Rectal smooth muscle tissue (tissue), 1 donor: ENCODE results near the gene NDUFB4.

Source experiments
- H3K27ac ChIP-seq: one replicate; pipeline ENCODE4 v1.7.0; 2013; ENCODE audit warnings: low read depth, low read length, inconsistent platforms
- H3K27me3 ChIP-seq: one replicate; pipeline ENCODE4 v1.7.0; 2013; ENCODE audit warnings: low read length; ENCODE audit not compliant: control insufficient read depth, insufficient read depth
- H3K36me3 ChIP-seq: one replicate; pipeline ENCODE4 v1.7.0; 2013; ENCODE audit warnings: low read length; ENCODE audit not compliant: control insufficient read depth, insufficient read depth
- H3K4me1 ChIP-seq: one replicate; pipeline ENCODE4 v1.7.0; 2013; ENCODE audit warnings: low read length; ENCODE audit not compliant: control insufficient read depth, insufficient read depth
- H3K4me3 ChIP-seq: one replicate; pipeline ENCODE4 v1.7.0; 2013; ENCODE audit warnings: low read length
- H3K9ac ChIP-seq: one replicate; pipeline ENCODE4 v1.7.0; 2013; ENCODE audit warnings: low read length

The NDUFB4 gene

DNA sequence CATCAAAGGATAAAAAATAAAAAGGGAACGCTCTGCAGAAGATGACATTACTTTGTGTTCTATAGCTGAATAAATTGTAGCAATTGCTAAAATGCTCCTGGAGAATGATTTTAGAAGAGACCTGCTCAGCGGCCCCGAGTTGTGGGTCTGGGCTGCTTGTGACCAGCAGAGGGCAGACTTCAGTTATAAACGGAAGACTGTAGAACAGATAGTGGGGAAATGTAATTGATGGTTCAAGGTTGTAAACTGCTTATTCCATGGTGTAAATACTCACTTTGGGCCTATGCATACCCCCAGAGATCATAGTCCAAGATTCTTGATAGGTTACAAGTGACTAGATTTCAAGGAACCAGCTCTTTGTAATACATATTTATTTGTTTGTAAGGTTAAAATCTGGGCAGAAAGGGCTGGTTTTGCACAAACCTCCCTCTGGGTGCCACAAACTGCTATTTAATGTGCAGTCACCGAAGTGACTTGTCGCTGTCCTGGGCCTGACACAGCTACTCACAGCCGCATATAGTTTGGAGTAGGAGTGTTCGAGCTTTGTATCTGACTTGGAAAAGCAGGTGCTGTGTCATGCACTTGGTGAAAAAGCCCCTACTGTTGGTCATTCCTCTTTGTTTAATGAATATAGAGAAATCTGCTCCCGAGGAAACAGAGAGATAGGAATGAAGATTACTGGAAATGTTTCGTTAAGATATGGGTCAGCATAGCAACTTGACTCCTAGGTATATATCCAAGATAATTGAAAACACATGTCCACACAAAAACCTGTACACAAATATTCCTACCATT, 34.7 kb upstream of the NDUFB4 start:
- H3K36me3 ChIP-seq, result no peaks in the 10 kb centered on the region
- H3K9ac ChIP-seq, result no peak overlapping the region
- H3K4me3 ChIP-seq, result no peak overlapping the region
- H3K27ac ChIP-seq, result no peak overlapping the region
- H3K4me1 ChIP-seq, result peaks cover 8% of the 10 kb centered on the region
- H3K27me3 ChIP-seq, result no peaks in the 10 kb centered on the region

GRCh38 chr3:120563356-120564022, 32.6 kb upstream of the NDUFB4 start:
- H3K4me3 ChIP-seq, result no peak overlapping the region
- H3K27me3 ChIP-seq, result no peaks in the 10 kb centered on the region
- H3K9ac ChIP-seq, result no peak overlapping the region
- no peaks in the 10 kb centered on the region for H3K36me3 ChIP-seq
- H3K4me1 ChIP-seq, result peaks cover 14% of the 10 kb centered on the region
- H3K27ac ChIP-seq, result no peak overlapping the region

GRCh38 chr3:120566243-120566975, 29.7 kb upstream of the NDUFB4 start:
- H3K36me3 ChIP-seq, result no peaks in the 10 kb centered on the region
- H3K4me3 ChIP-seq, result no peak overlapping the region
- H3K27me3 ChIP-seq, result no peaks in the 10 kb centered on the region
- no peak overlapping the region for H3K9ac ChIP-seq
- peaks cover 12% of the 10 kb centered on the region for H3K4me1 ChIP-seq
- H3K27ac ChIP-seq, result no peak overlapping the region

- Histone ChIP-seq H3K9ac (no peak overlapping the region), H3K27ac (peak overlapping the region; percentile 58)
These were observed 28.6 kb upstream of the NDUFB4 start for GRCh38 chr3:120567370-120568201.

DNA sequence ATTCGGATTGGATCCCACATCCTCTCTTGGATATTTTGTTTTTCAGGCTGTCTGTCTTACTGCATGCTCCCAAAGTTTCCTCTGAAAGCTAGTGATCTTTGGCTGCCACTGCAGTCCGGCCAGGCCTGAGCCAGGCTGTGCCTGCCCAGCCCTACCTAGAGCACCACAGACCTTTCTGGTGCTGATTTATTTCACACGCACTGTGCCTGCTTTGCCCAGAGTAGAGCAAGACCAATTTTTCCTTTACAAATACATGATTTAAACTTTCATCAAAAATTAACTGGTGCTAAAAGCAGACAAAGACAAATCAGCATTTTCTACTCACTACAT, 28.0 kb upstream of the NDUFB4 start:
- Histone ChIP-seq H3K36me3 (no peaks in the 10 kb centered on the region), H3K27me3 (no peaks in the 10 kb centered on the region), H3K4me3 (no peak overlapping the region), H3K4me1 (peaks cover 12% of the 10 kb centered on the region), H3K9ac (no peak overlapping the region), H3K27ac (peak overlapping the region; percentile 58)

More at GRCh38 chr3:120567370-120568201, 28.6 kb upstream of the NDUFB4 start:
- Histone ChIP-seq H3K27me3 (no peaks in the 10 kb centered on the region), H3K36me3 (no peaks in the 10 kb centered on the region), H3K4me1 (peaks cover 12% of the 10 kb centered on the region), H3K4me3 (peak overlapping the region; percentile 34)

- Histone ChIP-seq H3K9ac (no peak overlapping the region), H3K27me3 (no peaks in the 10 kb centered on the region), H3K4me1 (peaks cover 12% of the 10 kb centered on the region), H3K4me3 (no peak overlapping the region), H3K27ac (peak overlapping the region; percentile 12), H3K36me3 (no peaks in the 10 kb centered on the region)
These were observed 27.5 kb upstream of the NDUFB4 start for GRCh38 chr3:120568598-120568997.

DNA sequence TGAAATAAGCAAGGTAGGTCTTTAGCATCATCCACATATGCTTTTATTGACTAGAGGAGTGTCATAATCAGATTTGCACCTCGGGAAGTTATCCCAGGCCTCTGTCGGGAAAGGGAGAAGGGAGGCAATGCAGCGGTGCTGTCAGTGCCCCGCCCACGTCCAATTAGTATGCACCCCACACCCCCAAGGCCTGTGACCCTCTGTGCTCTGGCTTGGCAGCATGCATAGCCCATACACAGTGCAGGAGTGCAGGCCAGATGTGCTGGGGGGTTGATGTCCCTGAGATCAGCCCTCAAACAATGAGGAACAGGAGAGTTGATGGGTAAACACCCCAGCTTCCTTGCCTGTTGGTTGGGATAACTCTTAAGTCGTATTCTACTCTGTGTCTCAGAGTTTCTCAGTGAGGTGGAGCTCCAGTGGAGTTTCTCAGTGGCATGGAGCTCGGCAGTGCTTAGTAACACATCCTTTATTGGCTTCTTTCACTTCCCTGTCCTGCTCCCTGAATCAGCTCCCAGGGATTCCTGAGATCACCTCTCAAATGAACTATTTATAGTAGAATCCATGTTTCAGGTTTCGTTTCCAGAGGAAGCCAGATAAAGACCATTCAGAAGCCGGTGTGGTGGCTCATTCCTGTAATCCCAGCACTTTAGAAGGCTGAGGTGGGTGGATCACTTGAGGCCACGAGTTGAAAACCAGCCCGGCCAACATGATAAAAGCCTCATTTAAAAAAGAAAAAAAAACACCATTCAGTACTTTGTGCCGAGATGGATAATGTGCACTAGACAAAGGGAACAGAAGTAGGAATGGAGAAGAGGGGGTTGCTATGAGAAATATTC, 26.7 kb upstream of the NDUFB4 start:
- Histone ChIP-seq H3K9ac (no peak overlapping the region), H3K4me3 (no peak overlapping the region), H3K4me1 (peaks cover 12% of the 10 kb centered on the region), H3K27me3 (no peaks in the 10 kb centered on the region), H3K27ac (no peak overlapping the region), H3K36me3 (no peaks in the 10 kb centered on the region)

- no peak overlapping the region for H3K27ac ChIP-seq
- peaks cover 12% of the 10 kb centered on the region for H3K4me1 ChIP-seq
- no peaks in the 10 kb centered on the region for H3K36me3 ChIP-seq
- H3K27me3 ChIP-seq, result no peaks in the 10 kb centered on the region
- H3K4me3 ChIP-seq, result no peak overlapping the region
- no peak overlapping the region for H3K9ac ChIP-seq
These were observed 24.1 kb upstream of the NDUFB4 start for GRCh38 chr3:120572027-120572426.

DNA sequence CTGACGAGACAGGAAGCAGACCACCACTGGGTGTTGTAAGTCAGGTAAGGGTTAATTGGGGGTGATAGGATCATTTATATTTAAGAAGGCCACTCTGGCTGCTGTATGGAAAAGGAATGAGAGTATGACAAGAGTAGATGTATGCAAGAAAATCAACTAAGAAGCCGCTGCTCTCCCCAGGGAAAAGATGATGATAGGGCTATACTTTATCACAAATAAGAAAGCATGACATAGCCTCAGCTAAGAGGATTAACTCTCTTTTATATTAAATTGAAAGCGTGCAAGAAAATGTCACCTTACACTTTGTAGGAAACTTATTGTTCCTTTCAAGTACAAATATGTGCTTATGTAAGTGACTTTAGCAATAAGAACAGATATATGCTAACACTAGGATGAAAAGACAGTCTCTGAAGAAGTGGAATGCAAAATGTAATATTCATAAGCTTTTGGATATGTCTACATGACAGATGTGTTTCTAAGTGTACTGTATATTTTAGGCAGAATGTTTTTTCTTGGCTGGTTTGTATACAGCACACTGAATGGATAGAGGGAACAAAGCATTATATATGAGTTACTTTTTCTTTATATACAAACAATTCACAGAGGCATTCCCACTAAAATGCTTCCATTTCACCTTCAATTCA, 8.7 kb upstream of the NDUFB4 start:
- H3K27me3 ChIP-seq, result no peaks in the 10 kb centered on the region
- H3K4me3 ChIP-seq, result no peak overlapping the region
- H3K9ac ChIP-seq, result no peak overlapping the region
- no peaks in the 10 kb centered on the region for H3K4me1 ChIP-seq
- H3K36me3 ChIP-seq, result no peaks in the 10 kb centered on the region
- no peak overlapping the region for H3K27ac ChIP-seq

- Histone ChIP-seq H3K36me3 (peaks cover 7% of the 10 kb centered on the region), H3K9ac (peak overlapping the region; percentile 50), H3K27me3 (no peaks in the 10 kb centered on the region), H3K4me3 (peak overlapping the region; percentile 86), H3K4me1 (peaks cover 12% of the 10 kb centered on the region), H3K27ac (peak overlapping the region; percentile 89)
These were observed 384 bp upstream of the NDUFB4 start for GRCh38 chr3:120595788-120596115.

DNA sequence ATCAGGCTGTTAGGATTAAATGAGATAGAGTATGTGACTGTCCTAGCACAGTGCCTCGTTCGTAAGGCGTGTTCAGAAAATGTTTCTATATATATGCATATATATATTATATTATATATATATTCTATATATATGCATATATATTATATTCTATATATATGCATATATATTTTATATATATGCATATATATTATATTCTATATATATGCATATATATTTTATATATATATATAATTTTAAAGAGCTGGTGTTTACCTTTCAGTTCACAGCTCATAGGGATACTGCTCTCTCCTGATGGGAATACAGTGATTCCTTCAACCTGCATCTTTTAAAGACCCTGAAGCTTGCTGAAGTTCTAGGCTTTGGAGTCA, 702 bp downstream of the NDUFB4 start:
- Histone ChIP-seq H3K9ac (peak overlapping the region; percentile 86), H3K36me3 (peaks cover 7% of the 10 kb centered on the region), H3K4me3 (peak overlapping the region; percentile 86), H3K27ac (peak overlapping the region; percentile 89), H3K4me1 (peaks cover 12% of the 10 kb centered on the region), H3K27me3 (no peaks in the 10 kb centered on the region)
